OCI-LY7 (cell line): ENCODE measurements around the gene CFAP61.

ENCODE experiments used
- EZH2phosphoT487 ChIP-seq: fragments of 200-600 bp; sonication (generic); IDR thresholded peaks from 2 replicates; pipeline ENCODE4 v1.6.1; 2018; ENCODE audit warnings: low read depth, borderline replicate concordance, mild to moderate bottlenecking, mixed run types, antibody characterized with exemption, low read length, moderate library complexity, mixed read lengths
- TF ChIP-seq, protein P1 (sequence below): fragments of 200-600 bp; sonication (generic); conservative IDR thresholded peaks from 2 replicates; pipeline ENCODE4 v1.5.1; 2014; ENCODE audit warnings: mild to moderate bottlenecking, antibody characterized with exemption, low read length, moderate library complexity, mixed read lengths

DNA sequence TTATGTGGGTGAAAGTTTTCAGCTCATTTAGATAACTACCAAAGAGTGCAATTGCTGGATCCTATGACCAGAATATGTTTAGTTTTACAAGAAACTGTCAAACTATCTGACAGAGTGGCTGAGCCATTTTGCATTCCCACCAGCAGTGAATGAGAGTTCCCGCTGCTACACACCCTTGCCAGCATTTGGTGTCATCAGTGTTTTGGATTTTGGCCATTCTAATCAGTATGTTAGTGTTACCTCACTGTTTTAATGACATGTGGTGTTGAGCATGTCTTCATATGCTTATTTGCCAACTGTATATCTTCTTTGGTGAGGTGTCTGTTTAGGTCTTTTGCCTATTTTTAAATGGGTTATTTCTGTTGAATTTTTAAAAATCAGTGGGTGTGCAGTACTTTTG lies 120.9 kb downstream of the CFAP61 start:
- TF ChIP-seq, protein P1, sequence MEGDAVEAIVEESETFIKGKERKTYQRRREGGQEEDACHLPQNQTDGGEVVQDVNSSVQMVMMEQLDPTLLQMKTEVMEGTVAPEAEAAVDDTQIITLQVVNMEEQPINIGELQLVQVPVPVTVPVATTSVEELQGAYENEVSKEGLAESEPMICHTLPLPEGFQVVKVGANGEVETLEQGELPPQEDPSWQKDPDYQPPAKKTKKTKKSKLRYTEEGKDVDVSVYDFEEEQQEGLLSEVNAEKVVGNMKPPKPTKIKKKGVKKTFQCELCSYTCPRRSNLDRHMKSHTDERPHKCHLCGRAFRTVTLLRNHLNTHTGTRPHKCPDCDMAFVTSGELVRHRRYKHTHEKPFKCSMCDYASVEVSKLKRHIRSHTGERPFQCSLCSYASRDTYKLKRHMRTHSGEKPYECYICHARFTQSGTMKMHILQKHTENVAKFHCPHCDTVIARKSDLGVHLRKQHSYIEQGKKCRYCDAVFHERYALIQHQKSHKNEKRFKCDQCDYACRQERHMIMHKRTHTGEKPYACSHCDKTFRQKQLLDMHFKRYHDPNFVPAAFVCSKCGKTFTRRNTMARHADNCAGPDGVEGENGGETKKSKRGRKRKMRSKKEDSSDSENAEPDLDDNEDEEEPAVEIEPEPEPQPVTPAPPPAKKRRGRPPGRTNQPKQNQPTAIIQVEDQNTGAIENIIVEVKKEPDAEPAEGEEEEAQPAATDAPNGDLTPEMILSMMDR: no peak
- no peak for TF ChIP-seq EZH2phosphoT487
